ENCODE data around the gene FBXW11.
A peak's percentile ranks its signal among the peaks of the same experiment; 100 is the strongest.

Gene FBXW11

DNA sequence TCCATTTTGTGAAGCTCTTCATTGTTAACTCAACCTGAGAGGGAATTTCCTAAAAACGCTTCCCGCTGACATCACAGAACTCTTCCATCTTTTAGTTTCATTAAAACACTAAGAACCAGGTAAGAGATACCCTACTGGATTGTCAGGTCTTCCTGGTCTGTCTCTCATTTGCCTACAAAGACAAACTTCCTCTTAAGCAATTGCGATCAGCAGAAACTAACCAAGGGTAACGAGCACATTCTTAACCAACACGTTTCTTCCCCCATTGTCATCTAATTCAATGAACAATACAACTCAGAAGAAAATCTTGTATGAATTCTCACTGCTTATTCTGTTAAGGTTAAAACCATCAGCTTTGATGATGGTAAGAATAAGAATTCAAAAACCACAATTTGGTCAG, 6.6 kb downstream of the FBXW11 start:
- Histone ChIP-seq H3K9me3 (ENCODE audit: severe bottlenecking) (no peaks in the 10 kb centered on the region), H3K4me1 (ENCODE audit: insufficient read depth, poor library complexity, severe bottlenecking) (peaks cover 29% of the 10 kb centered on the region)

DNA sequence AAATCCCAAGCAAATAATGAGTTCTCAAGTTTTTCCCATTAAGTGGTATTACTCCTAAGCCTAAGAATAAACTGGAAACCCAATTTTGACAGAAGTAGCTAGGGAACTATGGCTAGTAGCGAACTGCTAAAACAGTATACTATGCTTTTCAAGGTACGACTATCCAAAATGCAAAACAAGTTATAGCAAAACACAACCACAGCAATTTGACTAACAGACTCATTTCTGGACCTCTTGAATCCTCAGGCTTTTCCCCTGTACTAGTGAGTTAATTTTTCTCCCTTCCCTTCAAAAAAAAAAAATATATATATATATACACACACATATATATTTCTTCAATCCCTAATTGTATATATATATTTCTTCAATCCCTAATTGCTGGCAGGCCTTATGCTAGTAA, 7.3 kb downstream of the FBXW11 start:
- TF ChIP-seq, protein P1, sequence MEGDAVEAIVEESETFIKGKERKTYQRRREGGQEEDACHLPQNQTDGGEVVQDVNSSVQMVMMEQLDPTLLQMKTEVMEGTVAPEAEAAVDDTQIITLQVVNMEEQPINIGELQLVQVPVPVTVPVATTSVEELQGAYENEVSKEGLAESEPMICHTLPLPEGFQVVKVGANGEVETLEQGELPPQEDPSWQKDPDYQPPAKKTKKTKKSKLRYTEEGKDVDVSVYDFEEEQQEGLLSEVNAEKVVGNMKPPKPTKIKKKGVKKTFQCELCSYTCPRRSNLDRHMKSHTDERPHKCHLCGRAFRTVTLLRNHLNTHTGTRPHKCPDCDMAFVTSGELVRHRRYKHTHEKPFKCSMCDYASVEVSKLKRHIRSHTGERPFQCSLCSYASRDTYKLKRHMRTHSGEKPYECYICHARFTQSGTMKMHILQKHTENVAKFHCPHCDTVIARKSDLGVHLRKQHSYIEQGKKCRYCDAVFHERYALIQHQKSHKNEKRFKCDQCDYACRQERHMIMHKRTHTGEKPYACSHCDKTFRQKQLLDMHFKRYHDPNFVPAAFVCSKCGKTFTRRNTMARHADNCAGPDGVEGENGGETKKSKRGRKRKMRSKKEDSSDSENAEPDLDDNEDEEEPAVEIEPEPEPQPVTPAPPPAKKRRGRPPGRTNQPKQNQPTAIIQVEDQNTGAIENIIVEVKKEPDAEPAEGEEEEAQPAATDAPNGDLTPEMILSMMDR (IDR thresholded peaks at IDR 0.05; ENCODE audit: poor library complexity, severe bottlenecking), result no peak

More for the DNA sequence above, 6.6 kb downstream of the FBXW11 start:
- no peak overlapping the region for H3K27ac ChIP-seq (ENCODE audit: poor library complexity, severe bottlenecking)
- ATAC-seq (ENCODE audit: low read depth) (no peak), DNase-seq (ENCODE audit: low spot score) (no peak)
- peaks cover 18% of the 10 kb centered on the region for H3K36me3 ChIP-seq (ENCODE audit: low read depth)
- TF ChIP-seq, protein P1 (IDR thresholded peaks at IDR 0.05; ENCODE audit: poor library complexity, severe bottlenecking), result no peak
- no peaks in the 10 kb centered on the region for H3K27me3 ChIP-seq (ENCODE audit: insufficient read depth, poor library complexity, severe bottlenecking)
- H3K4me3 ChIP-seq (ENCODE audit: severe bottlenecking), result no peak overlapping the region

DNA sequence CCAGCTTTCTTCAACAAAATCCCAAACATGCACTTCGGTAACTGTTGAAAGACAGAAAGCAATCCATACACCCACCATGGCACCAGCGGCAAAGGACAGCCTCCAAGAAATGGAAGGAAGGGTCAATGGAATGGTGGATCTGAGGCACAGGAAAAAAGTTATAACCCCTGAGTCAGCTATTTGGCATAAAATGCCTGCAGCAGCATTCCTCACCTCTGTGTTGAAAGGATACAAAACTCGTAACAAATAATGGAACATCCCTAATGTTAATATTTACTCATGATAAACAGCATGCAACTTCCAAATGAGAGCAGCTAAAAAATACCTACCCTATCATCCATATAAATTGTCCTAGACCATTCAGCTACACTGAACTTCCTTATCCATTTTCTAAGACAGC, 9.4 kb downstream of the FBXW11 start:
- TF ChIP-seq, protein P1 (IDR thresholded peaks at IDR 0.05; ENCODE audit: poor library complexity, severe bottlenecking), result no peak
- no peak for DNase-seq (ENCODE audit: low spot score)
- ATAC-seq (ENCODE audit: low read depth), result peak; percentile 51; the same call in 2 of the 3 replicates
- Histone ChIP-seq H3K27me3 (ENCODE audit: insufficient read depth, poor library complexity, severe bottlenecking) (no peaks in the 10 kb centered on the region), H3K36me3 (ENCODE audit: low read depth) (peaks cover 32% of the 10 kb centered on the region), H3K4me1 (ENCODE audit: insufficient read depth, poor library complexity, severe bottlenecking) (peaks cover 9% of the 10 kb centered on the region), H3K4me3 (ENCODE audit: severe bottlenecking) (no peak overlapping the region), H3K27ac (ENCODE audit: poor library complexity, severe bottlenecking) (peak overlapping the region; percentile 1), H3K9me3 (ENCODE audit: severe bottlenecking) (no peaks in the 10 kb centered on the region)

More for the DNA sequence above, 7.3 kb downstream of the FBXW11 start:
- Histone ChIP-seq H3K27me3 (ENCODE audit: insufficient read depth, poor library complexity, severe bottlenecking) (no peaks in the 10 kb centered on the region), H3K4me3 (ENCODE audit: severe bottlenecking) (no peak overlapping the region), H3K36me3 (ENCODE audit: low read depth) (peaks cover 24% of the 10 kb centered on the region), H3K4me1 (ENCODE audit: insufficient read depth, poor library complexity, severe bottlenecking) (peaks cover 22% of the 10 kb centered on the region), H3K9me3 (ENCODE audit: severe bottlenecking) (no peaks in the 10 kb centered on the region), H3K27ac (ENCODE audit: poor library complexity, severe bottlenecking) (no peak overlapping the region)
- DNase-seq (ENCODE audit: low spot score), result no peak
- no peak for ATAC-seq (ENCODE audit: low read depth)

DNA sequence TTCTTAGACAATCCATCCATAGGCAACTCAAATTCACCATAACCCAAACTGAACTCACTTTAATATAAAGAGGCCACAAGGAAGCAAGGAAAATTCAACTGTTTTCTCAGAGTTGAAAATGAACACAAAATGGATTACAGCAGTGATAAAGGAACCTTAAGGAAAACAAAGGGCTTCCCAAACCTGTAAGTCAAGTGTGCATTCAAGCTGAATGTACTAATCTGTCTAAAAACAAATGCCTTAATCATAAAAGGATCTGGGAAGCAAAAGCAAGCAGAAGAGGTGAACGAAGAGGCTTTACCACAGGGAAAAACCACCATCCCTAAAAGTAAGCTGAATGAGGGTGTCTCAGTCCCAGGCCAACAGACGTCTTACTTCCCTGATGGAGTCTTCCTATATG, 13.6 kb downstream of the FBXW11 start:
- H3K4me3 ChIP-seq (ENCODE audit: severe bottlenecking), result no peak overlapping the region
- no peaks in the 10 kb centered on the region for H3K9me3 ChIP-seq (ENCODE audit: severe bottlenecking)
- no peaks in the 10 kb centered on the region for H3K27me3 ChIP-seq (ENCODE audit: insufficient read depth, poor library complexity, severe bottlenecking)
- peaks cover 30% of the 10 kb centered on the region for H3K4me1 ChIP-seq (ENCODE audit: insufficient read depth, poor library complexity, severe bottlenecking)
- no peak overlapping the region for H3K27ac ChIP-seq (ENCODE audit: poor library complexity, severe bottlenecking)
- TF ChIP-seq, protein P1 (IDR thresholded peaks at IDR 0.05; ENCODE audit: poor library complexity, severe bottlenecking), result no peak
- ATAC-seq (ENCODE audit: low read depth) (no peak), DNase-seq (ENCODE audit: low spot score) (no peak)
- H3K36me3 ChIP-seq (ENCODE audit: low read depth), result peaks cover 45% of the 10 kb centered on the region

DNA sequence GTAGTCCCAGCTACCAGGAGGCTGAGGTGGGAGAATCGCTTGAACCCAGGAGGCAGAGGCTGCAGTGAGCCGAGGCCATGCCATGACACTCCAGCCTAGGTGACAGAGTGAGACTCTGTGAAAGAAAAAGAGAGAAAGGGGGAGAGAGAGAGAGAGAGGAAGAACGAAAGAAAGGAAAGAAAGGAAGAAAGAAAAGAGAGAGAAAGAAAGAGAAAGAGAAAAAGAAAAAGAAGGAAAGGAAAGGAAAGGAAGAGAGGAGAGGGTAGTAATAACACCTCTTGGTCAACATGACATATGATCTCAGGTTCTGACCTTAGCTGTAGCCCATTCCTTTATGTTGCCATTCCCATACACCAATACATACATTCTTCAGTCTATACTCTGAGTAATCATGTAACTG, 14.1 kb downstream of the FBXW11 start:
- H3K9me3 ChIP-seq (ENCODE audit: severe bottlenecking), result no peaks in the 10 kb centered on the region
- DNase-seq (ENCODE audit: low spot score) (no peak), ATAC-seq (ENCODE audit: low read depth) (no peak)
- H3K4me1 ChIP-seq (ENCODE audit: insufficient read depth, poor library complexity, severe bottlenecking), result peaks cover 25% of the 10 kb centered on the region
- TF ChIP-seq, protein P1 (IDR thresholded peaks at IDR 0.05; ENCODE audit: poor library complexity, severe bottlenecking), result no peak
- H3K4me3 ChIP-seq (ENCODE audit: severe bottlenecking), result no peak overlapping the region
- H3K36me3 ChIP-seq (ENCODE audit: low read depth), result peaks cover 45% of the 10 kb centered on the region
- H3K27me3 ChIP-seq (ENCODE audit: insufficient read depth, poor library complexity, severe bottlenecking), result no peaks in the 10 kb centered on the region
- no peak overlapping the region for H3K27ac ChIP-seq (ENCODE audit: poor library complexity, severe bottlenecking)

All from RWPE2 (cell line).